Esophagus muscularis mucosa (tissue), 3 donors: ENCODE measurements around the gene RBP7.

ENCODE experiments used
- CTCF ChIP-seq, 3 experiments: fragments of 200-600 bp in 2 of 3; fragments of 450-650 bp in 1 of 3; sonication (generic) in 2 of 3; IDR thresholded peaks; one replicate each; pipeline ENCODE4 v1.5.1; 2017 to 2019; ENCODE audit warnings: antibody characterized with exemption in 3 of 3, mild to moderate bottlenecking in 2 of 3, moderate library complexity in 1 of 3
- POLR2AphosphoS5 ChIP-seq, 2 donors: sonication (generic); formaldehyde crosslinking; IDR thresholded peaks; one replicate each; pipeline ENCODE4 v1.6.1; 2017; ENCODE audit warnings: antibody characterized with exemption in 2 of 2

DNA sequence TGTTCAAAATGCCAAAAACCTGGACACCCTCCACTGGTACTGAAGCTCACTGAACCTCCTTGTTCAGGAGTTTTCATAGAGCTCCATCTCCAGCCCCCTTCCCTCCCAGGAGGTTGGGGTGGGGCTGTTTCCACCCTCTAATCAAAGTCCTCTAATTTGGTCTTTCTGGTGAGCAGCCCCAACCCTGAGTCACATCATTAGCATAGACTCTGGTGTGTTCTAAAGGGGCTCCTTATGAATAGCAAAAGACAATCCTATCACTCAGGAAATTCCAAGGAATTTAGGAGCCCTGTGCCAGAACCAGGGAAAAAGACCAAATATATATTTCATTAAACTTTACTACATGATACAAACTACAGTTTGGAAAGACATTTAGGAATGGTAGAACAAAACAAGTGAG, 22.5 kb downstream of the RBP7 start:
- TF ChIP-seq CTCF (IDR thresholded peaks at IDR 0.05): no peak
- TF ChIP-seq POLR2AphosphoS5 (IDR thresholded peaks at IDR 0.05): no peak
